AG04450 (cell line): ENCODE data around the gene ASB6. TPM values are rescaled to one million over a fixed set of nuclear protein-coding genes. Genes with fewer than 3 reads are reported as not detected.

Experiments used
- CTCF ChIA-PET: fragments of 300-600, 350-600 bp; formaldehyde crosslinking; extraction: SDS; loops from one replicate; lab custom pipeline; 2022; ENCODE audit warnings: antibody characterized with exemption, inconsistent platforms; lab: Charles Lee
- POLR2A ChIA-PET: fragments of 350-600 bp; formaldehyde crosslinking; extraction: SDS; loops from one replicate; lab custom pipeline; 2021; ENCODE audit warnings: antibody characterized with exemption, inconsistent platforms; lab: Yijun Ruan, JAX
- DNase-seq: peaks from one replicate; pipeline ENCODE4 v3.0.0-alpha.2; 2011; ENCODE audit warnings: low read depth, low spot score
- H3K27ac ChIP-seq: one replicate; pipeline ENCODE4 v1.5.1; 2012; ENCODE audit warnings: low read depth, low read length, control low read depth
- H3K27me3 ChIP-seq: one replicate; pipeline ENCODE4 v1.6.0; 2012; ENCODE audit warnings: low read length; ENCODE audit not compliant: control insufficient read depth, insufficient read depth
- H3K4me3 ChIP-seq: 2 replicates; pipeline ENCODE4 v1.5.1; 2011; ENCODE audit warnings: mild to moderate bottlenecking, low read depth, low read length, control low read depth
- H3K9me3 ChIP-seq: 2 replicates; pipeline ENCODE4 v1.5.1; 2012; ENCODE audit warnings: low read length; ENCODE audit not compliant: control insufficient read depth, insufficient read depth
- polyA plus RNA-seq: library from polyadenylated mRNA; depleted of rRNA; stranded (reverse); fragments of >200 nt; gene quantifications from 2 replicates; pipeline ENCODE4 v1.2.3, GENCODE V29; 2011
- TF ChIP-seq, protein P1 (sequence below): IDR thresholded peaks from 2 replicates; pipeline ENCODE4 v1.5.1; 2011; ENCODE audit warnings: low read depth, low read length, control low read depth, inconsistent platforms

The ASB6 gene
- polyA plus RNA-seq, 1 experiment: 11.6 TPM

DNA sequence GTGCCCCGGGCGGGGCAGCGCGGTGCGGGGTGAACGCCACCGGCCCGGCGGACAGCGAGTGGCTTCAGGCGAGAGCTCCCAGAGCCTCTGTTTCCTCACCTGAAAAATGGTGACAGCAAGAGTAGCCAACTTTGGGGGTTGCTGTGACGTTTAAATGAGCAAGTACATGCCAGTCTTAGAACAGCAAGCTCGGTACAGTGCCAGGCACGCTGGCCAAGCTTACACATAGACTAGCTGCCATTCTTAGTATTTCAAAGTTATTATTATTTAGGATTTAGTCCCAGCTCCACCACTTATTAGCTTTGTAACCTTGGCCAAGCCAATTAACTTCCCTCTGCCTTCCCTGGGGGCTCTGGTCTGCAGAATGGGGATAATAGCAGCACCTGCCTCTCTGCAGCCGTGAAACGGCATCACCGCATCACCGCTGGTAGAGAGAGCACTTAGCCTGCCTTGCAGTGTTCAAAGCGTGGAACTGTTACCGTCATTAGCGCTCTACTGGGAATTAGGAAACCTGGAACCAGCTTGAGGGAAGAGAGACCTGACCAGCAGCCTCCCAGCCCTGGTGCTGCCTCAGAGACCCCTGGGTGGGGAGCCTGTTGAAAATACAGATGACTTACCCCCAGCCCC is 21.2 kb downstream of the ASB6 start, which contains the start of gene C9orf50:
C9orf50 (minus strand) TSS at position 433 of the 627 bp plus-strand sequence. CDS start 527 bp downstream, outside the sequence.
- POLR2A ChIA-PET: interaction anchor here (0.6 to 3.2 kb wide), 4 partner anchors 132 to 596 kb away, joined by 3 to 12 read pairs (median 4); partner anchors contain the start of genes IER5L and PTGES

DNA sequence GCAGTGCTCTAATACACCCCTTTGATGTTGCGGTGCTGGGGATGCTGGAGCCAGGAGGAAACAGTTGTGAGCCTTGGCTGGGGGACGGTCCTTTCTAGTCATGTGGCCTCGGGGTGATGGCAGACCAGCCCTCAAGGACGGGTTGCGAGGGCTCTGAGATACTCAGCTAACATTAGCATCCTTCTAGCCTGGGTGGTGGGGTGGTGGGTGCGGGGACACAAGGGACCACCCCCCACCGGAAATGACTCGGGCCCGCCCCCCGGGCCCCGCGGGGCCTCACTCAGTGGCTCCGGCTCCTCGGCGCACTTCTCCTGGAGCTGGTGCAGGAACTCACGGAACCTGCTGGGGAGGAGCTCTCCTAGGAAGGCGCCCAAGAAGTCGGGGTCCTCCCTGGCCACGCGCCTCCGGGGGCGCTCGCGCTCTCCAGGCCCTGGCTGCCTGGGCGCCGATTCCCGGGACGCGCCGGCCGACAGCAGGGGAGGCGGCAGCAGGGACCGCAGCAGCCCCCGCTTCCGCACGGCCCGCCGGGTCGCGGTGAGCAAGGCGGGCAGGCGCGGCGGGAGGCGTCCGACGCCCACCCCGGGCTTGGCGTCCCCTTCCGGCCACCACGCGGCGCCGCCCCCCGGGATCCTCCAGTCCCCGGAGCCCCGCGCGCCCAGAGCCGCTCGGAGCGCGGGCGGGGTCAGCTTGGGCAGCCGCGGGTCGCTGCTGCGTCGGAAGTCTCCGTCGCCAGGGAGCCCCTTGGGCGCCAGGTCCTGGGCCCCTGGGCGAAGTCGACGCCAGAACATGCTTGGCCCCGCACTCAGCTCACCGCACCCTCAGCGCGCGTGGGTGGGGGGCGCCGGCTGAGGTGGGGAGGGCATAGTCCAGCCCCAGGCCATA is 21.9 kb downstream of the ASB6 start:
- Histone ChIP-seq H3K27ac (no peak overlapping the region), H3K4me3 (peak overlapping the region; percentile 59), H3K27me3 (no peaks in the 10 kb centered on the region), H3K9me3 (no peaks in the 10 kb centered on the region; the same call in 1 of the 2 replicates)
- ChIA-PET POLR2A (interaction anchor here (0.6 to 3.2 kb wide), 5 partner anchors 133 to 490 kb away, joined by 3 to 12 read pairs (median 4); partner anchors contain the start of genes IER5L and PTGES), CTCF (interaction anchor here (0.9 to 7.1 kb wide), 2 partner anchors 446 to 483 kb away, joined by 3 to 302 read pairs; no protein-coding TSS in a partner anchor)
- TF ChIP-seq, protein P1, sequence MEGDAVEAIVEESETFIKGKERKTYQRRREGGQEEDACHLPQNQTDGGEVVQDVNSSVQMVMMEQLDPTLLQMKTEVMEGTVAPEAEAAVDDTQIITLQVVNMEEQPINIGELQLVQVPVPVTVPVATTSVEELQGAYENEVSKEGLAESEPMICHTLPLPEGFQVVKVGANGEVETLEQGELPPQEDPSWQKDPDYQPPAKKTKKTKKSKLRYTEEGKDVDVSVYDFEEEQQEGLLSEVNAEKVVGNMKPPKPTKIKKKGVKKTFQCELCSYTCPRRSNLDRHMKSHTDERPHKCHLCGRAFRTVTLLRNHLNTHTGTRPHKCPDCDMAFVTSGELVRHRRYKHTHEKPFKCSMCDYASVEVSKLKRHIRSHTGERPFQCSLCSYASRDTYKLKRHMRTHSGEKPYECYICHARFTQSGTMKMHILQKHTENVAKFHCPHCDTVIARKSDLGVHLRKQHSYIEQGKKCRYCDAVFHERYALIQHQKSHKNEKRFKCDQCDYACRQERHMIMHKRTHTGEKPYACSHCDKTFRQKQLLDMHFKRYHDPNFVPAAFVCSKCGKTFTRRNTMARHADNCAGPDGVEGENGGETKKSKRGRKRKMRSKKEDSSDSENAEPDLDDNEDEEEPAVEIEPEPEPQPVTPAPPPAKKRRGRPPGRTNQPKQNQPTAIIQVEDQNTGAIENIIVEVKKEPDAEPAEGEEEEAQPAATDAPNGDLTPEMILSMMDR: peak; percentile 30; the same call in 1 of the 2 replicates
- DNase-seq: no peak

More for the DNA sequence above, 21.2 kb downstream of the ASB6 start, which contains the start of gene C9orf50:
- H3K27ac ChIP-seq: no peak within 1 kb of the TSS
- H3K27me3 ChIP-seq: no peaks in the 10 kb centered on the region
- no peaks in the 10 kb centered on the region for H3K9me3 ChIP-seq
- no peak for DNase-seq
- CTCF ChIA-PET: interaction anchor here (0.6 to 7.1 kb wide), 3 partner anchors 446 to 803 kb away, joined by 3 to 302 read pairs (median 7); no protein-coding TSS in a partner anchor
- TF ChIP-seq, protein P1: no peak
- H3K4me3 ChIP-seq: peak within 1 kb of the TSS; percentile 59

GRCh38 chr9:129617167-129617566 is 24.8 kb downstream of the ASB6 start:
- Histone ChIP-seq H3K27me3 (no peaks in the 10 kb centered on the region), H3K27ac (no peak overlapping the region), H3K4me3 (no peak overlapping the region), H3K9me3 (no peaks in the 10 kb centered on the region; the same call in 1 of the 2 replicates)
- peak; percentile 67 for DNase-seq
- ChIA-PET CTCF (interaction anchor here (0.6 to 4.0 kb wide), 5 partner anchors 9 to 492 kb away, joined by 3 to 12 read pairs (median 4); partner anchors contain the start of gene NTMT1), POLR2A (interaction anchor here (0.6 to 1.0 kb wide), 2 partner anchors 9 to 120 kb away, joined by 3 to 4 read pairs; partner anchors contain the start of gene NTMT1)
- TF ChIP-seq, protein P1: peak; percentile 73

GRCh38 chr9:129615407-129616285 is 26.3 kb downstream of the ASB6 start:
- Histone ChIP-seq H3K27ac (no peak overlapping the region), H3K27me3 (no peaks in the 10 kb centered on the region), H3K9me3 (no peaks in the 10 kb centered on the region; the same call in 1 of the 2 replicates), H3K4me3 (no peak overlapping the region)
- ChIA-PET CTCF (interaction anchor here (0.5 to 4.0 kb wide), 2 partner anchors 155 to 476 kb away, joined by 3 to 10 read pairs; no protein-coding TSS in a partner anchor), POLR2A (no interaction called here)
- no peak for DNase-seq
- TF ChIP-seq, protein P1: no peak
